ENCODE measurements around the gene NSUN2.

NSUN2 gene

DNA sequence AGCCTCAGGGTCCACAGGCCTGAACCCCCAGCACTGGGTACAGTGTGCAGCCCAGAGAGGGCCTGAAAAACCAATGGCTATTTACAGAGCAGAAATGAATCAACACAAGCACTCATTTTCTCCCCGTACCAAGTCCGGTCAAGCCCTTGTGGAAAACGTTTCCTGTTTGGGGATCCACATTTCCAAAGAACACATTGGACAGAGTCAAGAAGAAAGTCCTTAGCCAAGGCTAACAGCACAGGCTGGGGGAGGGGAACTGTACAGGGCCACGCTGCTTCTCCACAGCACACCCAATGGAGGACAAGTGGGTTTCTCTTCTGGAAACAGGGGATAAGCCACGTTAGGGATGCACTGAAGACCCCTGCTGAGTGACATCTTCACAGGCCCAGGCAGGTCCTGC, 62.3 kb downstream of the NSUN2 start:
- H3K27me3 ChIP-seq (ENCODE audit: low read depth, low read length) = no peaks in the 10 kb centered on the region

DNA sequence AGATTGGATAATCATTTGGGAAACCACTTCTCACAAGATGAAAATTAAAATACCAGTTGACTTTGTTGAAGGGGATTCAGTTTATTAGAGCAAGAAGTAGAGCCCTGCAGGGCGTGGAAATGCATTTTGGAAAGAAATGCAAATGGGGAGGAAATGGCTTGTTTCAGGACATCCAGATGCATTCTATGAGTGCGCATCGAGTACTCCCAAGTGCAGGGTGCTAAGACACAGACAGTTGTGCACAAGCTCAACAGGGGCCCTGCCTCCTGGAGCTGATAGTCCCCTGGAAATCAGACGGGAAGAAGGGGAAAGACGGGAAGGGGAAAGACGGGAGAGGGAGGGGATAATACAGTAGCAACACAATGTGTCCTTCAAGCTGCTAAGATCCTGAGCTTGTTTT, 64.0 kb downstream of the NSUN2 start:
- no peaks in the 10 kb centered on the region for H3K36me3 ChIP-seq (replicated peaks; ENCODE audit: low read depth, low read length)
- H3K4me2 ChIP-seq (ENCODE audit: low read length) = no peak overlapping the region
- no peak overlapping the region for H3K27ac ChIP-seq (ENCODE audit: low read length)
- H3K4me1 ChIP-seq (ENCODE audit: low read length) = no peaks in the 10 kb centered on the region
- no peak overlapping the region for H2AFZ ChIP-seq (ENCODE audit: low read depth, low read length)
- H4K20me1 ChIP-seq (ENCODE audit: insufficient read depth, low read length) = no peaks in the 10 kb centered on the region
- no peaks in the 10 kb centered on the region for H3K27me3 ChIP-seq (ENCODE audit: low read depth, low read length)
- H3K79me2 ChIP-seq (ENCODE audit: low read length) = no peaks in the 10 kb centered on the region
- no peak overlapping the region for H3K9ac ChIP-seq (ENCODE audit: low read length)
- H3K9me3 ChIP-seq (ENCODE audit: insufficient read depth, low read length) = no peaks in the 10 kb centered on the region
- H3K4me3 ChIP-seq (ENCODE audit: low read length) = no peak overlapping the region
- no peak for TF ChIP-seq EZH2phosphoT487 (IDR thresholded peaks at IDR 0.05; ENCODE audit: low read depth)
- TF ChIP-seq, protein P1, sequence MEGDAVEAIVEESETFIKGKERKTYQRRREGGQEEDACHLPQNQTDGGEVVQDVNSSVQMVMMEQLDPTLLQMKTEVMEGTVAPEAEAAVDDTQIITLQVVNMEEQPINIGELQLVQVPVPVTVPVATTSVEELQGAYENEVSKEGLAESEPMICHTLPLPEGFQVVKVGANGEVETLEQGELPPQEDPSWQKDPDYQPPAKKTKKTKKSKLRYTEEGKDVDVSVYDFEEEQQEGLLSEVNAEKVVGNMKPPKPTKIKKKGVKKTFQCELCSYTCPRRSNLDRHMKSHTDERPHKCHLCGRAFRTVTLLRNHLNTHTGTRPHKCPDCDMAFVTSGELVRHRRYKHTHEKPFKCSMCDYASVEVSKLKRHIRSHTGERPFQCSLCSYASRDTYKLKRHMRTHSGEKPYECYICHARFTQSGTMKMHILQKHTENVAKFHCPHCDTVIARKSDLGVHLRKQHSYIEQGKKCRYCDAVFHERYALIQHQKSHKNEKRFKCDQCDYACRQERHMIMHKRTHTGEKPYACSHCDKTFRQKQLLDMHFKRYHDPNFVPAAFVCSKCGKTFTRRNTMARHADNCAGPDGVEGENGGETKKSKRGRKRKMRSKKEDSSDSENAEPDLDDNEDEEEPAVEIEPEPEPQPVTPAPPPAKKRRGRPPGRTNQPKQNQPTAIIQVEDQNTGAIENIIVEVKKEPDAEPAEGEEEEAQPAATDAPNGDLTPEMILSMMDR (IDR thresholded peaks at IDR 0.05; ENCODE audit: low read depth, low read length) = no peak

More for the DNA sequence above, 62.3 kb downstream of the NSUN2 start:
- Histone ChIP-seq H3K4me3 (ENCODE audit: low read length) (no peak overlapping the region), H3K36me3 (replicated peaks; ENCODE audit: low read depth, low read length) (no peaks in the 10 kb centered on the region), H3K79me2 (ENCODE audit: low read length) (no peaks in the 10 kb centered on the region), H3K4me1 (ENCODE audit: low read length) (no peaks in the 10 kb centered on the region), H4K20me1 (ENCODE audit: insufficient read depth, low read length) (no peaks in the 10 kb centered on the region), H3K9ac (ENCODE audit: low read length) (no peak overlapping the region), H3K4me2 (ENCODE audit: low read length) (no peak overlapping the region), H3K27ac (ENCODE audit: low read length) (no peak overlapping the region), H3K9me3 (ENCODE audit: insufficient read depth, low read length) (no peaks in the 10 kb centered on the region), H2AFZ (ENCODE audit: low read depth, low read length) (no peak overlapping the region)
- TF ChIP-seq, protein P1 (IDR thresholded peaks at IDR 0.05; ENCODE audit: low read depth, low read length) = no peak
- no peak for TF ChIP-seq EZH2phosphoT487 (IDR thresholded peaks at IDR 0.05; ENCODE audit: low read depth)

DNA sequence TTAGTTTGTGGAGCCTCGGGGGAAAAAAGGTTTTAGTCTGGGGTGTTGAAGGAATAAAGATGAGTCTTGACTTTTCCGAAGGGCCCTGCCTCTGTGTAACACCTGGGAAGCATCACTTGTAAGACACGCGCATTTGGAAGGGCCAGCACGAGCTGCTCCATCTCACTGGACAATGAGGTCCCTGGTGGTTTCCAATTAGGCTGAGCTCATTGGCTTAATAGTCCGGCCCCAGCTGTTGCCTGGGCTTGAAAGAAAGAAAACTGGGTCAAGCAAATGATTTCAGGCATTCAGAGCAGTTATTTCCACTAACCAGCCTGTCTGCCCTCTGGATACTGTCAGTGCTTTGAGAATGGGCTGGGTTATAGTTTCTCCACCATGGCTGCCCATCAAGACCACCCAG, 64.5 kb downstream of the NSUN2 start:
- Histone ChIP-seq H3K36me3 (replicated peaks; ENCODE audit: low read depth, low read length) (no peaks in the 10 kb centered on the region), H3K4me2 (ENCODE audit: low read length) (no peak overlapping the region), H3K27ac (ENCODE audit: low read length) (no peak overlapping the region), H3K9me3 (ENCODE audit: insufficient read depth, low read length) (no peaks in the 10 kb centered on the region), H4K20me1 (ENCODE audit: insufficient read depth, low read length) (no peaks in the 10 kb centered on the region), H3K79me2 (ENCODE audit: low read length) (no peaks in the 10 kb centered on the region), H3K4me1 (ENCODE audit: low read length) (no peaks in the 10 kb centered on the region), H3K27me3 (ENCODE audit: low read depth, low read length) (no peaks in the 10 kb centered on the region), H2AFZ (ENCODE audit: low read depth, low read length) (no peak overlapping the region), H3K9ac (ENCODE audit: low read length) (no peak overlapping the region), H3K4me3 (ENCODE audit: low read length) (no peak overlapping the region)
- TF ChIP-seq, protein P1 (IDR thresholded peaks at IDR 0.05; ENCODE audit: low read depth, low read length) = no peak
- TF ChIP-seq EZH2phosphoT487 (IDR thresholded peaks at IDR 0.05; ENCODE audit: low read depth) = no peak

DNA sequence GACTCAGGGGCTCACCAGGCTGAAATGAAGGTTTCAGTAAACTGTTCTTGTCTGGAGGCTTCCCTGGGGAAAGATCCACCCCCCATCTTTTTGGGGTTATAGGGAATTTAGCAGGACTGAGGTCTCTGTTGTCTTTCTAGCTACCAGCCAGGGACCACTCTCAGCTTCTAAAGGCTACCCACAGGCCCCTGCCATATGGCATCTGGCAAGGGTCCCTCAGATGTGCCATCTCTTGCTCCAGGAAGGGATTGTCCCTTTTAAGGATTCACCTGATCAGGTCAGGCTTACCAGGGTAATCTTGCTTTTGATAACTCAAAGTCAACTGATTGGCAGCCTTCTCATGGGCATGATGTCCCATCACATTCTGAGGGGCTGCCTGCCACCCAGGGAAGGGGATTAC, 65.0 kb downstream of the NSUN2 start:
- Histone ChIP-seq H3K4me1 (ENCODE audit: low read length) (no peaks in the 10 kb centered on the region), H3K9ac (ENCODE audit: low read length) (no peak overlapping the region), H2AFZ (ENCODE audit: low read depth, low read length) (no peak overlapping the region), H3K27me3 (ENCODE audit: low read depth, low read length) (no peaks in the 10 kb centered on the region), H3K79me2 (ENCODE audit: low read length) (no peaks in the 10 kb centered on the region), H3K27ac (ENCODE audit: low read length) (no peak overlapping the region), H3K9me3 (ENCODE audit: insufficient read depth, low read length) (no peaks in the 10 kb centered on the region), H3K4me3 (ENCODE audit: low read length) (no peak overlapping the region), H4K20me1 (ENCODE audit: insufficient read depth, low read length) (no peaks in the 10 kb centered on the region), H3K4me2 (ENCODE audit: low read length) (no peak overlapping the region), H3K36me3 (replicated peaks; ENCODE audit: low read depth, low read length) (no peaks in the 10 kb centered on the region)
- TF ChIP-seq, protein P1 (IDR thresholded peaks at IDR 0.05; ENCODE audit: low read depth, low read length) = no peak
- no peak for TF ChIP-seq EZH2phosphoT487 (IDR thresholded peaks at IDR 0.05; ENCODE audit: low read depth)

Measured in OCI-LY3 (cell line).